HG03342 (cell line): ENCODE measurements around the gene OR52N5.

ENCODE experiments used
- ATAC-seq: cut with Tn5 transposase; IDR thresholded peaks from one replicate; pipeline ENCODE4 v1.9.1; 2021; ENCODE audit warnings: mild to moderate bottlenecking, moderate library complexity; ENCODE audit not compliant: unreplicated experiment

OR52N5 gene

GRCh38 chr11:5726351-5726750 lies 56.8 kb downstream of the OR52N5 start:
- ATAC-seq = no peak
